GM13976 (cell line): Measurements from ENCODE around the gene C2CD5.

Source experiments
- DNase-seq: peaks from one replicate; pipeline ENCODE4 v3.0.0; 2012; ENCODE audit warnings: low spot score
- in situ Hi-C: fragments of 300-500 bp; cut with MboI; formaldehyde crosslinking; loops from one replicate; pipeline ENCODE4 v1.12.0; 2022; ENCODE audit warnings: low sequenced_read_pairs, mixed read lengths, inconsistent platforms; ENCODE audit not compliant: unreplicated experiment
- TF ChIP-seq, protein P1 (sequence below): IDR thresholded peaks from 2 replicates; pipeline ENCODE4 v1.5.1; 2012; ENCODE audit warnings: borderline replicate concordance, mild to moderate bottlenecking; ENCODE audit not compliant: insufficient read depth; ENCODE audit errors: extremely low read depth, missing control alignments, control extremely low read depth

The C2CD5 gene

DNA sequence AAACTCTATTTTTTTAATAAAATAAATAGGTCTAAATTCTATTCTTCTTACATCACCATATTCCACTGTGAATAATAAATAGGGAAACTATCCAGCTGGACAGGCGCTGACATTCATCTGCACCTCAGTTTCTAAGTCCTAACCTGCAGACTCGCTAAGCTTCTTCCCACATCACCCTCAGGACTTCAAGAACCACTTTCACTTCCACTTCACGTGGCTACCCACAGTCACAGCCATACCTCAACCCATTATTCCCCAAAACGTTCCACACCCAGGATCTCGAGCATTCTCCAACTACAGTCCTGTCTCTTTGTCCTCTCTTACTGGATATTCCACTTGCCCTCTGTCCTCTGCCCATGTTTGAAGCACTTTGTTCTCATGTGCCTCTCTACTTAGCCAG lies 71.1 kb downstream of the C2CD5 start:
- DNase-seq = peak; percentile 2
- in situ Hi-C loops = loop anchor here (25.0 kb wide), 1 partner anchor 786 kb away; no protein-coding TSS in a partner anchor
- TF ChIP-seq, protein P1, sequence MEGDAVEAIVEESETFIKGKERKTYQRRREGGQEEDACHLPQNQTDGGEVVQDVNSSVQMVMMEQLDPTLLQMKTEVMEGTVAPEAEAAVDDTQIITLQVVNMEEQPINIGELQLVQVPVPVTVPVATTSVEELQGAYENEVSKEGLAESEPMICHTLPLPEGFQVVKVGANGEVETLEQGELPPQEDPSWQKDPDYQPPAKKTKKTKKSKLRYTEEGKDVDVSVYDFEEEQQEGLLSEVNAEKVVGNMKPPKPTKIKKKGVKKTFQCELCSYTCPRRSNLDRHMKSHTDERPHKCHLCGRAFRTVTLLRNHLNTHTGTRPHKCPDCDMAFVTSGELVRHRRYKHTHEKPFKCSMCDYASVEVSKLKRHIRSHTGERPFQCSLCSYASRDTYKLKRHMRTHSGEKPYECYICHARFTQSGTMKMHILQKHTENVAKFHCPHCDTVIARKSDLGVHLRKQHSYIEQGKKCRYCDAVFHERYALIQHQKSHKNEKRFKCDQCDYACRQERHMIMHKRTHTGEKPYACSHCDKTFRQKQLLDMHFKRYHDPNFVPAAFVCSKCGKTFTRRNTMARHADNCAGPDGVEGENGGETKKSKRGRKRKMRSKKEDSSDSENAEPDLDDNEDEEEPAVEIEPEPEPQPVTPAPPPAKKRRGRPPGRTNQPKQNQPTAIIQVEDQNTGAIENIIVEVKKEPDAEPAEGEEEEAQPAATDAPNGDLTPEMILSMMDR = no peak

DNA sequence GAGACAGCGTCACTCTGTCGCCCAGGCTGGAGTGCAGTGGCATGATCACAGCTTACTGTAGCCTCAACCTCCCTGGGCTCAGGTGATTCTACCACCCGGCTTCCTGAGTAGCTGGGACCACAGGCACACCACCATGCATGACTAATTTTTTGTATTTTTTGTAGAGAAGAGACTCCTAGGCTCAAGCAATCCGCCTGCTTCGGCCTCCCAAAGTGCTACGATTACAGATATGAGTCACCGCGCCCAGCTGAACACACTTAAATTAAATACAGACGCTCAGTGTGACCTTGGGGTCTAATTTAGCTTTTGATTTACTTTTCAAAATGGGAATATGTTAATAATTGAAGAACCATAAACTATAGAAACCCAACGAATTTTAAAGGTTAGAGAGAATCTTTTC lies 77.2 kb downstream of the C2CD5 start:
- in situ Hi-C loops = loop anchor here (25.0 kb wide), 1 partner anchor 780 kb away; no protein-coding TSS in a partner anchor
- DNase-seq = no peak
- TF ChIP-seq, protein P1 = no peak

DNA sequence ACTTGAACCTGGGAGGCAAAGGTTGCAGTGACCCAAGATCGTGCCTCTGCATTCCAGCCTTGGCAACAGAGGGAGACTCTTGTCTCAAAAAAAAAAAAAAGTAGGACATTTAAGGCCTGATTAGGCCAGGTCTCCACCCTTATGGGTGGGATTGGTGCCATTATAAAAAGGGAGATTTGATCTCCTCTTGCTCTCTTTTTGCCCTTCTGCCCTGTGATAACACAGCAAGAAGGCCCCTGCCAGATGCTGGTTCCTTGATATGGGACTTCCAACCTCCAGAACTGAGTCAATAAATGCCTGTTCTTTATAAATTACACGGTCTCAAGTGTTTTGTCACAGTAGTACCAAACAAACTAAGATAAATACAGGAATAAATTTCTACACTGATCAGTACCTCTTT lies 81.0 kb downstream of the C2CD5 start:
- in situ Hi-C loops = loop anchor here (25.0 kb wide), 1 partner anchor 776 kb away; no protein-coding TSS in a partner anchor
- DNase-seq = no peak
- TF ChIP-seq, protein P1 = no peak

DNA sequence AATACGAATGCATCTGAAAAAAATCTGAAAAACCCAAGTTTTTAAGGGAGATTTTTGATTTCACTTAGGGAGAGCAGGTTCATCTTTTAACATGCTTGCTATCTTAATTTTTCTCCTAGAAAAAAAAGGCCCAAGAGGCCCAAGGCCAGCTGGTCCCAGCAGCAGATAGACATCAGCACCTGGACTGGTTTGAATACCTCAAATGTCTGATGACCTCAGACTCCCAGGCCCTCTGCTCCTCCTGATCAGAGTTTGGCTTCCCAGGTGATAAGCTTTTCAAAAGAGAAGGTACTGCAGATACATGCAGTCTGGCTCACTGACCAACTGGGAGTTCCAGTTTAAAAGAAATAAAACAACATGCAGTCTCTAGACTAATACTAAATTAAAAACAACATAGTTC lies 82.6 kb downstream of the C2CD5 start:
- in situ Hi-C loops = loop anchor here (25.0 kb wide), 1 partner anchor 774 kb away; no protein-coding TSS in a partner anchor
- DNase-seq = no peak
- TF ChIP-seq, protein P1 = no peak

DNA sequence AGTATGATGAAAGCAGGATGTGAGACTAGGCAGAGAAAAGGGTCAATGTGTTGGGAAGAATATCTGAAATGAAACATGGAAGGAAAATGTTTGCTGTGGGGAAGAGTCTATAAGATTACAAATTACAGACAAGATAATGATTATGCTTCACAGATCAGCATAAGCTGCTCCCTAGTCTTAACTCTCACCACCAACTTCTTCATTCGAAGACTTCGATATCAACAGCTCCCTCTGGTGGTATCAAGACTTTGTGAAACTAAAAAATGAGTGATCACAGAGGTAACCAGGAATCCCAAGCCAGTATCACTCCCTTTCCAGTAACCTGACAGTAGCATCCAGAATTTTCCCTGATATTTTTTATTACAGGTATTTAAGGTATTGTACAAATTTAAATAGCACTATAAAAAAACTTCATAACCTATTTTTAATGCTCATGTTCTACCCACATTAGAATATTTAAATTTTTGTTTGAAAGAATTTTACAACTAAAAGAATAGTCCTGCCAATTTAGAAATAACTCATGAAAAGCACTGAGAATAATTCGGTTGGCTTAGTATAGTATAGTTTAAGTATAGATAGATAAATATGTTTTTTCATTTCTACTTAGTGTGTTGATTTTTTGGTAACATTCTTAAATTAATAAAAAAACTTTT lies 84.4 kb downstream of the C2CD5 start:
- peak; percentile 24 for DNase-seq
- TF ChIP-seq, protein P1 = peak; percentile 22
- in situ Hi-C loops = loop anchor here (25.0 kb wide), 1 partner anchor 773 kb away; no protein-coding TSS in a partner anchor

DNA sequence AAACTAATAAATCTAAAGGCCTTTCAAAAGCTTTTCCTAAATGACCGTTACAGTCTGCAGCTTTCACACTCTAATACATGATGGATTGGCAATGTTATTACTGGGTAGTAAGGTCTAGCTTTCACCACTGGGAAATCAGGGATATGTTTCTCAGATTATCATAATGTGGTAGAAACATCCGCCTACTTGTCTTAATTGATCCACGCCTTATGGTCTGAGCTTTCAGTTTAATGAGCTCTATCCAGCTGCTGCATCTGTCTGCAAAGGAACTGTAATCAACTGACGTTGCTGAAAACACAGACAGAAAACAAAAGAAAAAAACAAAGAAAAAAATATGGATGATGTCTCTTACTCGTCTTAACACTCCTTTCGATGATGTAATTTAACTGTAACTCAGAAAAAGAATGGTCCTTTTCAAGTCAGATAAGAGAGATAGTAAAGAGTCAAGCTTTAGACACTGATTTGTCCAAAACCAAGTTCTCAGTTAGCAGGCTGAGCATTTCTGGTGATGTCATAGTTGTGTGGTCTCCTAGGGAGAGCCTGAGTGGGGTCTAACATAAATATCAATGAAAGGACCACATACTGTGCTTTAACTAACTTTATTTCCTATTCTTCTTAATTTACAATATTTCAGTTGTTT lies 85.9 kb downstream of the C2CD5 start:
- in situ Hi-C loops = loop anchor here (25.0 kb wide), 1 partner anchor 771 kb away; no protein-coding TSS in a partner anchor
- DNase-seq = no peak

More for the DNA sequence above, 85.9 kb downstream of the C2CD5 start:
- TF ChIP-seq, protein P1 = no peak
